ENCODE results near the gene CISD3.

Gene CISD3

GRCh38 chr17:38729368-38729885, 714 bp upstream of the CISD3 start:
- no peak for DNase-seq

GRCh38 chr17:38730526-38731379, 612 bp downstream of the CISD3 start:
- no peak for DNase-seq

- DNase-seq = no peak
Observed at GRCh38 chr17:38731526-38732294, 1.6 kb downstream of the CISD3 start.

GRCh38 chr17:38732376-38733281, 2.5 kb downstream of the CISD3 start:
- no peak for DNase-seq

- no peak for DNase-seq
Observed at GRCh38 chr17:38733282-38733981, 3.3 kb downstream of the CISD3 start.

GRCh38 chr17:38733982-38734973, 4.1 kb downstream of the CISD3 start:
- DNase-seq = no peak

- DNase-seq = no peak
Observed at GRCh38 chr17:38735161-38735997, 5.2 kb downstream of the CISD3 start.

- no peak for DNase-seq
Observed at GRCh38 chr17:38738007-38738662, 8.0 kb downstream of the CISD3 start.

GRCh38 chr17:38738686-38739085, 8.5 kb downstream of the CISD3 start:
- DNase-seq = no peak

GRCh38 chr17:38739305-38739704, 9.2 kb downstream of the CISD3 start:
- no peak for DNase-seq

GRCh38 chr17:38740044-38740443, 9.9 kb downstream of the CISD3 start:
- no peak for DNase-seq

- no peak for DNase-seq
Observed at GRCh38 chr17:38740806-38741205, 10.7 kb downstream of the CISD3 start.

GRCh38 chr17:38741461-38741860, 11.3 kb downstream of the CISD3 start:
- DNase-seq = no peak

- no peak for DNase-seq
Observed at GRCh38 chr17:38741921-38742410, 11.8 kb downstream of the CISD3 start.

- DNase-seq = no peak
Observed at GRCh38 chr17:38742411-38743308, 12.5 kb downstream of the CISD3 start.

GRCh38 chr17:38743556-38744171, 13.5 kb downstream of the CISD3 start:
- no peak for DNase-seq

GRCh38 chr17:38745545-38745944, 15.4 kb downstream of the CISD3 start:
- DNase-seq = no peak
